Measurements from ENCODE around the gene VSNL1.

DNA sequence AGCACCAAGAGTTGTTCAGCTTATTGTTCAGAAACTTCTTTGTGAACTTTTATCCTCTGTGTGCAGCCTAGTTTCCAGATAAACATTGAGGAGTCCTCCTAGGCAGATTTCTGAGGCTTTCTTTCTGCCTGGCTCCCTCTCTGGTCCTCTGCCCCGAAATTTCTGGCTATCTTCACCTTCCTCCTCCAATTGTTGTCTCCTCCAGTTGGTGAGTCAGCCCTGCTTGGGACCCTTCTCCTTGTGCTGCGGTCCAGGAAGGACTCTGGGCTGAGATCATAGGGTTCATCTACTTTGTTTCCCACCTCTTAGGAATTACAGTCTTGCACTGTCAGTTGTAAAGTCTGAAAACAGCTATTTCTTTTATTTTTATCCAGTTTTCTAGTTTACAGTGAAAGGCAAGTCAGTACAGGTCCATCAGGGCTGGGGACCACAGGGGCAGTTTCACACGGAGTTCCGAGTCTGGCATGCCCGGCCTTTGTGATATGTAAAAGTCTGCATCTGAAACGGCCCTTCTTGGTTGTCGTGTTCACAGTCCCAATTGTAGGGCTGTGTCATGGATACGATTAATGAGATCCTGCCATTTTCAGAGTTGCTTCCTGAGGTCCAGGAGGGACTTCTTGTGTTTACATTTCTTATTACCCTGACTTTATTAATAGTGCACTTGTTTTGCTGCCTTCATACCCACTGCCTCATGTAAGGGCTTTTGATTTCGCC is 112.3 kb downstream of the VSNL1 start:
- no peak for TF ChIP-seq POLR2A (IDR thresholded peaks at IDR 0.05; ENCODE audit: low read length)
- no peak for TF ChIP-seq GATA1 (IDR thresholded peaks at IDR 0.05; ENCODE audit: low read depth, low read length)
